ENCODE data around the gene SSU72.
"Not testable (repeated sequence)": the region's sequence is repeated elsewhere in the genome, so short reads cannot be mapped to it uniquely, and the experiment has no call there.

The SSU72 gene

GRCh38 chr1:1508775-1509464 lies 65.7 kb downstream of the SSU72 start:
- not testable (repeated sequence) for DNase-seq (ENCODE audit: low read depth in 1 of 2, low spot score in 1 of 2)

- DNase-seq (ENCODE audit: low read depth in 1 of 2, low spot score in 1 of 2), result no peak
These were observed 67.4 kb downstream of the SSU72 start for GRCh38 chr1:1507305-1507704.

- DNase-seq (ENCODE audit: low read depth in 1 of 2, low spot score in 1 of 2), result not testable (repeated sequence)
These were observed 68.9 kb downstream of the SSU72 start for GRCh38 chr1:1505801-1506200.

- DNase-seq (ENCODE audit: low read depth in 1 of 2, low spot score in 1 of 2), result not testable (repeated sequence)
These were observed 69.3 kb downstream of the SSU72 start for GRCh38 chr1:1505366-1505798.

GRCh38 chr1:1504777-1505365 lies 69.8 kb downstream of the SSU72 start:
- peak; percentile 55 to 62 for DNase-seq (ENCODE audit: low read depth in 1 of 2, low spot score in 1 of 2)

- DNase-seq (ENCODE audit: low read depth in 1 of 2, low spot score in 1 of 2), result not testable (repeated sequence)
These were observed 79.1 kb downstream of the SSU72 start for GRCh38 chr1:1495461-1495975.

GRCh38 chr1:1494311-1494710 lies 80.4 kb downstream of the SSU72 start:
- DNase-seq (ENCODE audit: low read depth in 1 of 2, low spot score in 1 of 2), result not testable (repeated sequence)

All from activated CD4-positive, alpha-beta T cell treated with anti-CD3 and anti-CD28 coated beads, Interleukin-2, amount 50 U/mL, for 24 hours (primary cell).